GM18517 (cell line): ENCODE results near the gene LRIT1.

ENCODE experiments used
- ATAC-seq: cut with Tn5 transposase; IDR thresholded peaks from one replicate; pipeline ENCODE4 v1.9.1; 2021; ENCODE audit warnings: mild to moderate bottlenecking, moderate library complexity; ENCODE audit not compliant: unreplicated experiment

The LRIT1 gene

DNA sequence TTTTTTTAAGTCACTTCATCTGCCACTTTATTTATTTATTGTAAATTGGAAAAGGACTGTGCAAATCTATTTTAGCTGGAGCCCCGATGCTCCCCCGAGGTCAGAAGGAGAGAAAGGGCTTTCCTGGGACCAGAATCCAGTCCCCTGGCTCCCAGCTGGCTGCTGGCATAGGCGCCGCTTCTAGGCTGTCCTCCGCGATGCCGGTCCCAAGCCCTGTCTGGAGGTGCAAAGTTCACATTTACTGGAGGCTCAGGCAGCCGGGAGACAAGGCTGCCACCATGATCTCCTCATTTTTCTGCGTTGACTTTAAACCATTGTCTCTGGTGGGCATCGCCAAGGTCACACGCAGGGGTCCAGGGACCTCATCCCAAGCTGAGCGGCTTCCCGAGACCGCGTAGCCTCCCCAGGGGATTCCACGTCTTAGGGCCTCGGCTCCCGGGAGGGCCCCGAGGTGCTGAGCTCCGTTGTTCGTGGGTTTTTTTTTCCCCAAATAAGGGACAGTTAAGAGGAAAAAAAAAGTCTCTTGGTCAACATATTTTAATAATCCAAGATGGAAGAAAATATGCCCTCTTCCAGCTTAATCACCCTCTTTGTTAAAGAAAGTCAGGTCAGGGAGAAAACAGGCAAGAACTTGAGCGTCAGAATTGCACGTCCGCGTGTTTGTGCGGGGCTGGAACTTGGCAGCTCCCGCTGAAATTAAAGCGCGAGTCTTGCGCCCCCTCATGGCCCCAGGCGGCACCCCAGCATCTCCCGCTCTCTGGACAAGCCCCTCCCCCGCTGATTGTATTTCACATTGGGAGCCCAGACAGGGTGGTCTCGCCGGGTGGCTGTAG lies 15.4 kb upstream of the LRIT1 start:
- ATAC-seq, result no peak

DNA sequence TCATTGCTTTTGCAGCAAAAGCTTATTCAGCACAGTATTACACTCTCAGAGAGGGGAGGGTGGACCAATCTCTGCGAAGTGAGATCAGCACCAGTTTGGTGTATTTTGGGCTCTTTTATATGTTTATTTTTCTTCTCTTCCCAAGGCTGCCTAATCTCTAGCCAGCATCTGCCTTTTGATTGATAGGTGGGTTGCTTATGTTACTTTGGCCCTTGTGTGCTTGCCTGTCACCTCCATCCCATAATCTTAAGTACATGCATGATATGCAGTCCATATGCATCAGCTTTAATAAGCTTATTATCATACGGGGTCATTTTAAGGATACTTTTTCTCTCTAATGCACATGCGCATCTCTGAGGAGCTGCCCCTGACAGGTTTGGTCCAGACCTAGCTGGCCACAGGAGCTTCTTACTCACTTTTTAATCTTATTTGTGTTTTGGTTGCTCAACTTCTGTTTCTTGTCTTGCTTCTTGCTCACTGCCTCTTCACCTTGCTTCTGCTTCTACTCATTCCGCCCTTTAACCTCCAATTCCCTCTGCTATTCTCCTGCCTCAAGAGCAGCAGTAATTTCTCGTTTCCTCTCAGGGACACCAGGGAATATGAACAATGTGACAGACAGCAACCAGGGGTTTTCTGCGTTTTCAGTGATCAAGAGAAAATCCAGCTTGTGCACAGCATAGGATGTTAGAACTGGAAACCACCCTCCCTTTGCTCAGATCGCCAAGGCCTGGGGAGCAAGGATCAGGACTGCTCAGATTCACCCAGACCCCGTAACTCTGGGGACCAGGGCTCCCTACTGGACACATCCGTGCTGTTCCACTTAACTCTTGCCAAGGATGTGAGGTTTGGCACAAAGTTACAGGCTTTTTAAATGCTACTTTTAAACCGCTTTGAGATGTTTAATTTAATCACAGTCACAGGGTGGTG lies 13.5 kb upstream of the LRIT1 start:
- no peak for ATAC-seq

DNA sequence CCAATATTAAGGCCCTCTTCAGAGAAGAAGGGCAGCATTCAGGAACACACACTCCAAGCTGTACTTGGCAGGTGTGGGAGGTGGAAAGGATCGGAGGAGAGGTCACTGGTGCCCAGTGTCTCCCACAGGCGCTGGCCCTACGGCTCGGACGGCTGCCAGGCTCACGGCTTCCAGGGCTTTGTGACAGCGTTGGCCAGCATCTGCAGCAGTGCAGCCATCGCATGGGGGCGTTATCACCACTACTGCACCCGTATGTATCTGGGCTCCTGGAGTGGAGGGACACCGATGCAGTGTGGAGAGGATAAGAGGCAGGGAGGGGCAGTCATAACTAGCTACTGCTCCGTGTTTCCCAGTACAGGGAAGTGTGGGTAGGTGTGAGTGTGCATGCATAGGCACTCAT lies 7.4 kb upstream of the LRIT1 start:
- ATAC-seq, result no peak

DNA sequence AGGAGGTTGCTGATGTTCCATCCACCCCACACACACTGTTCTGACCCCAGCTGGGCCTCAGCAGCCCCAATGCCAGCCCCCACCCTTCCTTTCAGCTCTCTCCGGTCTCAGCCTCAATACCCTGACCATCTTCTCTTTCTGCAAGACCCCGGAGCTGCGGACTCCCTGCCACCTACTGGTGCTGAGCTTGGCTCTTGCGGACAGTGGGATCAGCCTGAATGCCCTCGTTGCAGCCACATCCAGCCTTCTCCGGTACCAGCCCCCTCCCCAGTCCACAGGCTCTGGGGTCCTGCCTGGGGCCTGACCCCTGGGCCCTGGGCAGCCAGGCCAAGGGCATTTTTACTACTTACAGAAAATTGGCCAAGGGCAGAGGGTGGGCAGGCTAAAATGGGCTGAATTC lies 6.2 kb upstream of the LRIT1 start:
- ATAC-seq, result no peak

DNA sequence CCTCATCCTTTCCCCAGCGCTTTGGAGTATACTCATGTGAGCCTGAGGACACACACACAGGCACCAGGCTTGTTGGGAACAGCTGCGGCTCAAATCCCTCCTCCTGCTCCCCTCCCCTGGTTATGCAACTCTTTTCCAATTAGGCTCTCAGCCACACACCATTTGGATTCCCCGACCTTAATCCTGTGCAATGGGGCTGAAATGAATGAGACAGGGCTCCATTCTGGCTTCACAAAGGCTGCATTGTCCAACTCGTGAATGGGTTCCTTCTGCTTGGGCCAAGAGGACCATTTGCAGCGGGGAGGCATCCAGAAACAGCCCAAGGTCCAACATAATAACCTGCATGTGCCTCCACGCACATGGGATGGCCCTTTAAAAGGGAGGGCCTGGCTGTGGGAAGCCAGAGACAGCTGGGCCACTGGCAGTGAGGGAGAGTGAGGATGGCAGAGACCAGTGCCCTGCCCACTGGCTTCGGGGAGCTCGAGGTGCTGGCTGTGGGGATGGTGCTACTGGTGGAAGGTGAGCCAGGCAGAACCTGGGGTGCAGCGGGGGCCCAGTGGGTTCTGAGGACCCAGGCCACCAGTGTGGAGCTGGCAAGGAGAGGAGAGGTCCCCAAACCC lies 3.4 kb upstream of the LRIT1 start, which contains the start of gene RGR:
Gene RGR (plus strand): TSS at position 403 of the 620 bp plus-strand sequence. CDS start 38 bp downstream, at position 441.
- no peak for ATAC-seq

DNA sequence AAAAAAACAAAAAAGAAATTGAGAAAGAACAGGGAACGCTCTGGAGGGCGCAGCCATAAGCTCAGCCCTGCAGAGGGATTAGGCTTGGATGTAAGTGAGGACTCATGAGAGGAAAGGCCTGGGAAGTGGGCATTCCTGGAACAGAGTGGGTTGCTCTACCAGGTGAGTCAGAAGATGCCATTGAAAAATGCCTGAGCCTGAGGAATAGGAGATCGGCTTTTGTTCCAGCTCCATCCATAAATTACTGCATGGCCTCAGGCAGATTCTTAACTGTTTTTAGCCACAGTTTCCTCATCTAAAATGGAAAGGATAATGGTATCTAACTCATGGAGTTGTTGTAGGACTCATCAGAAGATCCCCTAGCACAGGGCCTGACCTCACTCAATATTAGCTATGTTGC lies 2.4 kb upstream of the LRIT1 start:
- no peak for ATAC-seq

DNA sequence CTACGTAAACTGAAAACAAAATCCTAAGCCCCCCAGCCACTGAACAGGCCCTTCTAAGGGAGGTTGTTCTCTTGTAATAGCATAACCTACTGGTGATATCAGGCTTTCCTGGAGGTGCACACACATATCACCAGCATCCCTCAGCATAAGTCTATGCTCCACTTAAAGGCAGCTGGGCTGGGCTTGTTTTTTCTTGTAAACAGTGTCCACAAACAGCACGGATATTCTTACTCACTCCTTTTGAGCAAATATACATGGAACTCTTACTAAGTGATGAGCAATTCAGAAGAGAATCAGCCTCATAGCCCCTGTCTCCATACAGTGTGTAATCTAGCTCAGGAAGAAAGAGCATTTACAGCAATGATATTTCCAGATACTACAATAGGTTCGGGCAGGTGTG lies 2.4 kb downstream of the LRIT1 start:
- no peak for ATAC-seq

DNA sequence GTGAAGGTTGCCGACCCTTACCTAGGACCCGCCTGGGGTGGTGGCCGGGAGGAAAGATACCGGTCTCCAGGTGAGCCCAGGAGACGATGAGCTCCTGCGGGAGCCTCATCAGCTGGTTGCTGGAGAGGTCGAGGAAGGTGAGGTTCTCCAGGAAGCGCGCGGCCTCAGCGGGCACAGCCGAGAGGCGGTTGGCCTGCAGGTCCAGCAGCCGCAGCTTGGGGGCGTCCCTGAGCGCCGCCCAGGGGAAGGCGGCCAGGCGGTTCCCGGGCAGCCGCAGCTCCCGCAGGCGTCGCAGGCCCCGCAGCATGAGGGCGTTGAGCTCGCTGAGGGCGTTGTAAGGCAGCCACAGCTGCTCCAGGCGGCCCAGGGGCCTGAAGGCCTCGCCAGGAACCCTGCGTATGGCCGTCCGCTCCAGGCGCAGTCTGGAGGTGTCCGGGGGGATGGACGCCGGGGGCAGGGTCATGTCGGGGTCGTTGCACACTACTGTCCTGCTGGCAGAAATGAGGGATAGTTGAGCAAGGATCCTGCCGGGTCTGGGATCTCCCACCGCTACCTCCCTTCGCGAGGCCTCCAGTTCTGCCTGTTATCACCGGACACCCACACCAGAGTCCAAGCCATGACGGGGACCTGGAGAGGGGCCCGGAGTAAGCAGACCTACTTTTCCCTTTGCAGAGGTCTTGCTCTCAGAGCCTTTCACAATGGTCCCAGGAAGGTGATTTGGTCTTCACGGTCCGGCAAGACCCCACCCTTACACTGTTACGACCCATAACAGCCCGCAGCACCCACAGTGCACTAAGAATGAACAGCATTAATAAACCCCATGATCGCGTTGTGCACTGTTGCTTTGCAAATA lies 3.9 kb downstream of the LRIT1 start:
- ATAC-seq, result no peak

DNA sequence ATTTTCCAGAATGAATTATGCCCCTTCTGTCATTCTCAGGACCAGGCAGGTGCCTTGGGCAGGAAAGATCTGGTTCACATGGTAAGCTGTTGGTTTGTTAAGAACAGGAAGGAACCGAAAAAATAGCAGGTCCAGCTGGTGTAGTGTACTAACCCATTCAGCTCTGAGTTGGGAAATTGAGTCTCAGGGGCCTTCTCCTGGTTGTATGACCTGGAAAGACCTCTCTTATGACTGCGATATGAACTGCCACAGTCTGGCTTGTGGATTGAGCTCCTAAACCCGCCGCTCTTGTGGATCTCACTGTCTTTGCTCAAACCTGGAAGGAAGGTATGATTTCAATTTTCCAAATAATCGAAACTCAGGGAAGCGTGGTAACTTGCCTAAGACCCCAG lies 4.5 kb downstream of the LRIT1 start:
- ATAC-seq, result no peak

DNA sequence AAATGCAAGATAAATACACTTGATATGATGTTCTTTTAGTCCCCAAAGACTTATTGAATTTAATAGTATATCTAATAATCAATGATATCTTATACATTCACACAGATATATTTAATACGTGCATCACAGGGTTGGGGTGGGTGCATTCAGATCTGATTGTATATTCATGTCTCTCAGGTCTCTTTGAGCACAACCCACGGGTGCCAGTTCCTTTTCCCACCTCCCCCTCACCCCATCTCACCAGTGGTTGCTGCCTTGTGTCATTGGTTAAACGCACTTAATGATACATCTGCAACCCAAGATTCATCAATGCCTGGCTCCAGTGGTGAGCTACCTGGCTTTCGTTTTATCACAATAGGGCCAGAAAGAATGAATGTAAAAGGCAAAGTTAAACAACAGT lies 6.2 kb downstream of the LRIT1 start:
- no peak for ATAC-seq

DNA sequence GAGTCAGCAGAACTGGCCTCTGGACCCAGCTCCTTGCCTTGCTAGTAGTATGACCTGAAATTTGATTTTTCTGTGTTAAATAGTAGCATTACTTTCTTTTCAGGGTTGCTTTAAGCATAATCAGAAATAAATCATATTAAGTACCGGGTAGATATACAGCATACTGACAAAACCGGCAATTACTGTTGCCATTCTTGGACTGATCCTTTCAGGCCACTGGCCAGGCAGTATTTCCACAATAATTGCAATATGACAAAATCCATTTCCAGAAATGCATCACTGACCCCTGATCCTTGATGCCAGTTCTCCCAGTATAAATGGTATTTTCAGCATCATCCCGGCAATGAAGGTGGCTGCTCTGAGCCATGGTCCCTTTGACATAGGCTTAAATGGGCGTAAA lies 6.9 kb downstream of the LRIT1 start:
- ATAC-seq, result no peak

DNA sequence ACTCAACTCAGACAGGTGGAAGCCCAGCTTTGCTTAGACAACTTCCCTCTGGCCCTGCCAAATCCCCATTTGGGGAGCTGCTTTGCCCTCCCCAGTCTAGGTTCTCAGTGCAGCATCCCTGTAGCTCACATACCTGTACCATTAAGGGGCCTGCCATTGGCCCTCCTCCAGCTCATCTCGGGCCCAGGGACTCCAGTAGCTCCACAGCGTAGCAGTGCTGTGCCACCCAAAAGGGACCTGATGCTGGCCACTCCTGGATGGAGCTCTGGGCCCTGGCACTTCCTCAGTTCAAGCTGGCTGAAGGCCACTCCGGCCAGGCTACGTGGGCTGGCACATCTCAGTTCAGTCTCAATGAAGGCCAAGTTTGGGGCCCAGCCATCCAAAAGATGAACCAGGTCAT lies 7.4 kb downstream of the LRIT1 start:
- ATAC-seq, result no peak

DNA sequence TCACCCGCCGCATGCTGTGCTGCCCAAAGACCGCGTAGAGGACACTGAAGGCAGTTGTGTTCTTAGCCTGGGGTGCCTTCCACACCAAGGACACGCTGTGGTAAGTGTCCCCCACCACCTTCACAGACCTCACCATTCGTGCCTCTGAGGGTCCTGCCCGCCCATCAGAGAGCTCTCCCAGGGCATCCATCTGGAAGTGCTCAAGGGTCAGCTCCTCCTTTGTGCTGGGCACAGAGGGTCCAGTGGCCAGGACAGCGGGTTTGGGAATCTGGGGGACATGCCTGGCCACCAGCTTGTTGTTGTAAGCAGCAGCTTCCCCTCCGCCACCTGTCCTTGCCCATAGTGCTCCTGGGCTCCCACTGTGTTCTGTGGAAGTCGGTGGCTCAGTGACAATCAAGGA lies 9.0 kb downstream of the LRIT1 start:
- ATAC-seq, result no peak

DNA sequence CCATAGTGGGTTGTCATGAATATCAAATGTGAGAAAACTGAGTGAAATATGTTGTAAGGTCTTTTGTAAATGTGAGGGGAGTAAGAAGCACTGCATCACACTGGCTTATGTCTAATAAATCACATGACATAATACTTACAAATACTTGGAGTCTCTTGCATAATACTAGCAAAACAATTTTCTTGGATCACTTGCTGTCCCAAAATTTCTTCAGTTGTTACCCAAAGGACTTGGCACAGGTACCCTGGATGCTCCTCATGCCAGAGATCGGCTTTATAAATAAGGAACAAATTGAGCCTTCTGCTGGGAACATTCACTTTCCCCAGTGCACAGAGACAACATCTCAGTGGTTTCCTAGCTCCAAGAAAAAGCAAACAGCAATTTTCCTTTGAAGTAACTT lies 11.0 kb downstream of the LRIT1 start:
- no peak for ATAC-seq

DNA sequence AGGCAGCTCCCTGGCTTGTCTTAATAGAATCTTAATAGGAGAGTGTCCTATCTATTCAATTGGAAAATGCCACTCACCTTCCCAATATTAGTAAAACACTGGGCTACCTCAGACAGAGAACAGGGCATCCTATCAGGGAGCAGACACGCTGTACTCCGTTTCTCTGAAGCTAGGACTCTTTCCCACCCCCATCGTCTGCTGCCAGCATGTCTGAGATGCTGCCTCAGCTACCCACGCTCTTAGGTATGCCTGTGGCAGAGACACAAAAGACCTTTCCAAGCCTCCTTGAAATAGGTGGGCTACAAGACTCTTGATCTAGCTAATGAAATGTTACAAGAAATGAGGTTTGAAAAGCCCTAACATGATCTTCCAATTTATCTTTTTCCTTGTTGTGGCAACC lies 13.5 kb downstream of the LRIT1 start:
- no peak for ATAC-seq

DNA sequence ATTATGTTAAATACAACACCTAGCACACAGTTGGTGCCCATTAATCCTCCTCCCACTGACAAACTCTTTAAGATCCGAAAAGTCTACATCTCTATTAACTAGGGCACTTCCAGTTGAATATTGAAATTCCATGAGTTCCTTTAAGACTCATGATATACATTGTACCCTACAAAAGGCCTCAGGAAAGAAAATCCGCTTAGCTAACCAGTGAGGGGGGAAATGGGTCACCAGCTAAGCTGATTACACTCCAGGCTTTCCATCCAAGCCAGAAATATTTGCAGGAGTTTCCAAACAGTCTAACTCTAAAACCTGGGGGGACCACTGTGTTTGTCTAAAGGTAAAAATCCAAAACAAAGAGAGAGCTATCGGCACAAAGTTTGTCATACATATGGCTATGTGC lies 14.7 kb downstream of the LRIT1 start:
- no peak for ATAC-seq

DNA sequence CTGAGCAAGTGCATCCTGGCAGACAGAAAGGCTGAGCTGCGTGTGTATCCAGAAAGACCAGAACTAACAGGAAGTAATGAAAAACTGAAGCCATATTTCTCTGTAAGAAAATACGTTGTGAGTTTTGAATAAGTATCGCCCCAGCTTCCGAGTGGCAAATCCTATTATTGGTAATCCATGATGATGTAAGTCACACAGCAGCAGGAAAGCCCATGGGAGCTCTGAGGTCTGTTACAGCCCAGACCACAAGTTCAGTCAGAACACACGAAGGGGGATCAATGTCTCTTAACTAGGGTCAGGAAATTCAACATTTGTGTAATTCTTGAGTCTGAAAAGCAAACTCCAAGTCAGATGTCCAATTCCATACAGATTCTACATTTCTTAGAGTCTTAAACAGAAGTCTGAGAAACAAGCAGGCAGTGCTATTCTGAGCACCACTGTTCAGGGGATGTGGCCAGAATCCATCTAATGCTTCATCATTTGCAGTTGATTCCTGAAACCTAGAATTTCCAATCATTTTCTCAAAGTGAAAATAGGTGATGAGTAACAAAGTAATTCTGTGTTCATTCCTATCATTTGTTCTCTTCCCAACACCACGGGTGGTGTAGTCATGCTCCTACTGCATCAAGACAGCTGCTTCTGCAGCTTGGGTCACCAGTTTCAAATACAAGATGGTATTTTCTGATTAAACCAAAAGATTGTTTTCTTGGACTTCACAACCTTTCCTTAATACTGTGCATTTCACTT lies 15.7 kb downstream of the LRIT1 start, which contains the start of gene LRIT2:
Gene LRIT2 (minus strand): TSS at position 118 of the 747 bp plus-strand sequence. CDS start 24 bp downstream, at position 94.
- no peak for ATAC-seq

DNA sequence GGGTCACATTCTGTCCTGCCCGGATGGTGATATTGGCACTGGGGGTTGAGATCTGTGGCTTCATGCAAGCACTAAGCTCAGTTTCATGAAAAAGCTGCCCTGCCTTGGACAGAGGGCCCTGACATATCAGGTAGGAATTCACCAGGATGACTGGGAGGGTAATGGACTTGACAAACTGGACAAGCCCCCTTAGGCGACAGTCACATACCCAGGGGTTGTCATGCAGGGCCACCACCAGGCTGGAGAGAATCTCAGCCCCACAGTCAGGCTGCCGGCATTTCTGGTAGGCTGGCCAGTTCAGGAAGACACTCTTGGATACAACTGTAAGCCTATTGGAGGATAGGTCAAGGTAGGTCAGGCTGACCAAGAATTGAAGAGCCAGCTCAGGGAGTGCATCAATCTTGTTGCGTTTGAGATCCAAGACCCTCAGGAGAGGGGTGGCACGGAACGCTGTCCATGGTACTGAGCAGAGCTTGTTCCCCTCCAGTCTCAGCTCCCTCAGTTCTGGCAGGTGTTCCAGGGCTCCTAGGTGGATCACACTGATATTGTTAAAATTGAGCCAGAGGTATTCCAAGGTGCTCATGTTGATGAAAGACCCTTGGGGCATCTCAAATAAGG lies 16.8 kb downstream of the LRIT1 start:
- ATAC-seq, result no peak

DNA sequence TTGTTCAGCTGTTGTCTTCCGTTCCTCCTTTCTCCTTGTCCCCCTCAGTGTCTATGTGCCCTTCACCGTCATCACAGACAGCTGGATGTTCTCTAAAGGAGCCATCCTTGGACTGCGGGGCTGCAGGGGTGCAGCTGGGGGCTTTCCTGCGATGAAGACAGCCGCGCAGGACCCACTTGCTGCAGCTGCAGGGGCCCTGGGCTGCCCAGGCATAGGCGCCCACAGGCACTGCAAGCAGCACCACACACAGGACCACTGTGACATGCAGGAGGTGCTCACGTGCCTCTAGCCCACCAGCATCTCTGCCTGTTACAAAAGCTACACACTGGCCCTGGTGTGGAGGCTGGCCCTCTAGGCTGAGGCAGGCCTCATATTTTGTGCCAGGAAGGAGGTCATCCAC lies 19.4 kb downstream of the LRIT1 start:
- ATAC-seq, result no peak
